CD4-positive, alpha-beta T cell (primary cell): Measurements from ENCODE around the gene TPRG1L. TPM values are rescaled to one million over a fixed set of nuclear protein-coding genes. Genes with fewer than 3 reads are reported as not detected.

ENCODE experiments used
- ATAC-seq: fragments of 200-7000 bp; cut with Tn5 transposase; one replicate; pipeline ENCODE4 v1.10.0; 2022; ENCODE audit warnings: mild to moderate bottlenecking; ENCODE audit not compliant: poor library complexity
- CTCF ChIA-PET: fragments of 350-600 bp; sonication (Branson Sonifier 250); formaldehyde crosslinking; loops from one replicate; lab custom pipeline; 2021; ENCODE audit warnings: antibody characterized with exemption, inconsistent platforms; lab: Charles Lee
- POLR2A ChIA-PET: fragments of 350-600 bp; sonication (Branson Sonifier 250); formaldehyde crosslinking; loops from one replicate; lab custom pipeline; 2021; ENCODE audit warnings: antibody characterized with exemption, inconsistent platforms; lab: Charles Lee
- DNase-seq, 14 experiments: peaks; one replicate each; pipeline ENCODE4 v3.0.0-alpha.2; 2013 to 2020; ENCODE audit warnings: mixed read lengths in 2 of 14
- H3K27ac ChIP-seq, 2 donors: one replicate each; pipeline versions ENCODE4 v1.5.1 to v1.7.0; 2013; ENCODE audit warnings: low read length in 2 of 2, low read depth in 1 of 2, mild to moderate bottlenecking in 1 of 2
- H3K27me3 ChIP-seq, 2 experiments: 1 replicate in 1 of 2; 2 replicates in 1 of 2; pipeline versions ENCODE4 v1.6.1 to v1.7.0; 2013; ENCODE audit warnings: low read length in 2 of 2, control low read depth in 1 of 2, mild to moderate bottlenecking in 1 of 2, moderate library complexity in 1 of 2; ENCODE audit not compliant: insufficient read depth in 2 of 2, control insufficient read depth in 1 of 2
- H3K36me3 ChIP-seq: one replicate; pipeline ENCODE4 v1.6.1; 2013; ENCODE audit warnings: low read length, control low read depth; ENCODE audit not compliant: insufficient read depth
- H3K4me1 ChIP-seq: one replicate; pipeline ENCODE4 v1.6.1; 2013; ENCODE audit warnings: low read length, control low read depth; ENCODE audit not compliant: insufficient read depth
- H3K4me3 ChIP-seq: one replicate; pipeline ENCODE4 v1.5.1; 2013; ENCODE audit warnings: mild to moderate bottlenecking, low read length, moderate library complexity
- H3K9me3 ChIP-seq, 2 experiments: 1 replicate in 1 of 2; 2 replicates in 1 of 2; pipeline versions ENCODE4 v1.6.1 to v1.7.0; 2013; ENCODE audit warnings: low read length in 2 of 2, mild to moderate bottlenecking in 2 of 2, control low read depth in 1 of 2, moderate library complexity in 1 of 2; ENCODE audit not compliant: control insufficient read depth in 1 of 2, insufficient read depth in 1 of 2
- H3K27ac Mint-ChIP-seq: one replicate; pipeline ENCODE4 v1.8.0; 2020; ENCODE audit warnings: mixed read lengths
- H3K27me3 Mint-ChIP-seq: one replicate; pipeline ENCODE4 v1.8.0; 2021; ENCODE audit warnings: mixed read lengths
- H3K36me3 Mint-ChIP-seq: one replicate; pipeline ENCODE4 v1.8.0; 2021; ENCODE audit warnings: low read depth, mixed read lengths
- H3K4me1 Mint-ChIP-seq: one replicate; pipeline ENCODE4 v1.8.0; 2021; ENCODE audit warnings: low read depth, mixed read lengths
- H3K4me3 Mint-ChIP-seq: one replicate; pipeline ENCODE4 v1.8.0; 2020; ENCODE audit warnings: mild to moderate bottlenecking, mixed read lengths
- H3K9me3 Mint-ChIP-seq: one replicate; pipeline ENCODE4 v1.8.0; 2020; ENCODE audit warnings: mixed read lengths
- CTCF ChIP-seq: fragments of 200-600 bp; IDR thresholded peaks from one replicate; pipeline ENCODE4 v1.8.0; 2022; ENCODE audit warnings: antibody characterized with exemption, mild to moderate bottlenecking
- intact Hi-C, 2 experiments: fragments of 100-400 bp; cut with DNase I in 1 of 2; cut with micrococcal nuclease in 1 of 2; formaldehyde crosslinking; loops; one replicate each; pipeline versions ENCODE4 v1.15.1 to v1.9.0; 2023 to 2025; cut with DNase I, micrococcal nuclease
- total RNA-seq, 174 experiments: library from RNA in 2 of 174; stranded (reverse) in 2 of 174; gene quantifications; one replicate each; pipeline ENCODE4 v1.2.3 and lab custom pipeline; 2021 to 2026

TPRG1L gene
- total RNA-seq, 2 experiments from 2014 or later = 46.5 to 48.3 TPM

- POLR2A ChIA-PET = no interaction called here
- no peak overlapping the region for H3K27ac ChIP-seq
- intact Hi-C loops = no loop called here
- ATAC-seq (no peak), DNase-seq (no peak)
- H3K4me3 ChIP-seq = no peak overlapping the region
- CTCF ChIA-PET = no interaction called here
- no peaks in the 10 kb centered on the region for H3K9me3 ChIP-seq
- TF ChIP-seq CTCF = no peak
- H3K4me1 ChIP-seq = peaks cover 21% of the 10 kb centered on the region
- Mint-ChIP-seq H3K4me1 (peaks cover 19% of the 10 kb centered on the region), H3K27ac (no peak overlapping the region), H3K36me3 (no peaks in the 10 kb centered on the region), H3K4me3 (no peak overlapping the region), H3K9me3 (no peaks in the 10 kb centered on the region), H3K27me3 (no peaks in the 10 kb centered on the region)
- no peaks in the 10 kb centered on the region for H3K36me3 ChIP-seq
- H3K27me3 ChIP-seq = peaks cover 0 to under 1% of the 10 kb centered on the region in 2 experiments
Observed at GRCh38 chr1:3593745-3594144, 31.1 kb upstream of the TPRG1L start.

DNA sequence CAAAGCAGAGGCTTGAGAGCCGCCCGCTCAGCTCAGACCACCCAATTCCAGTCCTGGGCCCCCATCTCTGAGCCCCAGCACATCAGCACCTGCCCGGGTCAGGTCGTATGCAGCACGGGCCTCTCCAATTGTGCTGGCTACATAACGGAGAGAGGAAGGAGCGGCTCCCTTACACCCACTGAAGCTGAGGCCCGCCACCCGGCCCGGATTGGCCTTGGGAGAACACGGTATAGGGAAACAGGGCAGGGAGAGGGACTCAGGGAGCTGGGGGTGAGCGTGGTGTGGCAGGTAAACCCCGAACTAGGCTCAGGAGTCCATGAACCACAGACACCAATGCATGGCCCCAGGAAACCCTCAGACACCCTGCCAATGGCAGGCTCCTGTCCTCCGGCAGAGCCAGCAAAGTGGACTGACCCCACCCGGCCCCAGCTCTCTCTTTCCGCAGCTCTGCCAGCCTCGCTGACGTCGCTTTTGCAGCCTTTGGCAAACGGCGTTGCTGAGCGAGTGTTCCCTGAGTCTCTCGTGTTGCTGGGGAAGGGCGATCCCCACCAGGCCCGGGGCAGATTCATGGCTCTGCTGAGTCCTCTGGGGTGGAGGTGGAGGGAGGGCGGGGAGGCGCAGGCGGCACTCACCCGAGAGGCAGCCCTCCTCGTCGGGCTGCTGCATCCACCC, 30.0 kb upstream of the TPRG1L start:
- Mint-ChIP-seq H3K27me3 (no peaks in the 10 kb centered on the region), H3K4me1 (peaks cover 19% of the 10 kb centered on the region), H3K36me3 (no peaks in the 10 kb centered on the region), H3K27ac (no peak overlapping the region), H3K4me3 (no peak overlapping the region), H3K9me3 (no peaks in the 10 kb centered on the region)
- Histone ChIP-seq H3K4me1 (peaks cover 31% of the 10 kb centered on the region), H3K27ac (no peak overlapping the region), H3K36me3 (no peaks in the 10 kb centered on the region), H3K4me3 (no peak overlapping the region), H3K27me3 (peaks cover 0 to 2% of the 10 kb centered on the region in 2 experiments), H3K9me3 (no peaks in the 10 kb centered on the region)
- DNase-seq = no peak
- TF ChIP-seq CTCF = no peak
- intact Hi-C loops = no loop called here
- ChIA-PET CTCF (no interaction called here), POLR2A (no interaction called here)
- ATAC-seq = no peak

DNA sequence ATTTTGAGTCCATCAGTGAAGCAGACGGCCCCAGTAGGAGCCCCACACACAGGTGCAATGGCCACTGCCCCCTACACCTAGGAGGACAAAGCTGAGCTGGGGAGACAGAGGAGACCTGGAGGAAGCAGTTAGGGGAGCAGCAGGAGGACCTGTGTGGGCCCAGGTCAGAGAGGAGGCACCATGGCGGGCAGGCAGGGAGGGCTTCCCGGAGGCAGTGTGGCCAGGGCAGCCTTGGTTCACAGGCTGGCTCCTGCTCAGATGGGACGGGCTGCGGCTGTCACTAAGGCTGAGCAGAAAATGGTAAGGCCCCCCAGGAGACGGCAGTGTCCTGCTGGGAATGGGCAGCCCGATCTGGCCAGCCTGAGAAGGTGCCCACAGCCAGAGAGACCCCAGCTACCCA, 28.9 kb upstream of the TPRG1L start:
- no peak overlapping the region for H3K4me3 Mint-ChIP-seq
- no peak for DNase-seq
- CTCF ChIA-PET = no interaction called here

More for the DNA sequence above, 28.9 kb upstream of the TPRG1L start:
- Mint-ChIP-seq H3K27me3 (no peaks in the 10 kb centered on the region), H3K36me3 (no peaks in the 10 kb centered on the region), H3K9me3 (no peaks in the 10 kb centered on the region), H3K4me1 (peaks cover 19% of the 10 kb centered on the region), H3K27ac (no peak overlapping the region)
- ATAC-seq = no peak
- Histone ChIP-seq H3K36me3 (no peaks in the 10 kb centered on the region), H3K27me3 (peaks cover 0 to 2% of the 10 kb centered on the region in 2 experiments), H3K9me3 (no peaks in the 10 kb centered on the region), H3K4me1 (peaks cover 34% of the 10 kb centered on the region), H3K27ac (no peak overlapping the region), H3K4me3 (no peak overlapping the region)
- TF ChIP-seq CTCF = no peak
- intact Hi-C loops = no loop called here
- POLR2A ChIA-PET = no interaction called here
